HL-60 (cell line): ENCODE results near the gene PNMA8B.

Experiments used
- GABPA ChIP-seq: IDR thresholded peaks from 2 replicates; pipeline ENCODE4 v1.6.1; 2012; ENCODE audit warnings: low read depth
- POLR2AphosphoS5 ChIP-seq: IDR thresholded peaks from 2 replicates; pipeline ENCODE4 v1.6.1; 2012; ENCODE audit warnings: low read depth
- TF ChIP-seq, protein P1 (sequence below): IDR thresholded peaks from one replicate; pipeline ENCODE4 v1.5.1; 2011; ENCODE audit warnings: low read length, control low read depth, inconsistent platforms; ENCODE audit not compliant: insufficient read depth
- TF ChIP-seq, protein P2 (sequence below): IDR thresholded peaks from 2 replicates; pipeline ENCODE4 v1.6.1; 2012; ENCODE audit warnings: low read depth; ENCODE audit not compliant: insufficient replicate concordance

DNA sequence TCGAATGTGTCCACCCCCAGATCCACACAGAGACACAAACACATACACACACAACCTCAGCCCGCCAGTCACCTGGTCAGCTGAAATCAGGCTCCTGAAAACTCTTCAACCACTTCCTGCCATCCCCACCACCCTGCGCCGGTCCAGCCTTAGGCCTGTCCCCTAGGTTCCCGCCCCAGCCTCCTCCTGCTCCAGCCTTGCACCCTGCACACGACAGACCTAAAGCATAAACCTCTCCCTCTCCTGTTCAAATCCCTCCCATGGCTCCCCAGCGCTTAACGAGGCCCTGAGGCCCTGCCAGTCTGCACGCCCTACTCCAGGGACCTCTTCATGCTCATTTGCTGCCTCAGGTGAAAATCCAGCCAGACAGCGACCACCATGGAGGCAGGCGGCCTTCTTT lies 7.1 kb downstream of the PNMA8B start:
- TF ChIP-seq, protein P1, sequence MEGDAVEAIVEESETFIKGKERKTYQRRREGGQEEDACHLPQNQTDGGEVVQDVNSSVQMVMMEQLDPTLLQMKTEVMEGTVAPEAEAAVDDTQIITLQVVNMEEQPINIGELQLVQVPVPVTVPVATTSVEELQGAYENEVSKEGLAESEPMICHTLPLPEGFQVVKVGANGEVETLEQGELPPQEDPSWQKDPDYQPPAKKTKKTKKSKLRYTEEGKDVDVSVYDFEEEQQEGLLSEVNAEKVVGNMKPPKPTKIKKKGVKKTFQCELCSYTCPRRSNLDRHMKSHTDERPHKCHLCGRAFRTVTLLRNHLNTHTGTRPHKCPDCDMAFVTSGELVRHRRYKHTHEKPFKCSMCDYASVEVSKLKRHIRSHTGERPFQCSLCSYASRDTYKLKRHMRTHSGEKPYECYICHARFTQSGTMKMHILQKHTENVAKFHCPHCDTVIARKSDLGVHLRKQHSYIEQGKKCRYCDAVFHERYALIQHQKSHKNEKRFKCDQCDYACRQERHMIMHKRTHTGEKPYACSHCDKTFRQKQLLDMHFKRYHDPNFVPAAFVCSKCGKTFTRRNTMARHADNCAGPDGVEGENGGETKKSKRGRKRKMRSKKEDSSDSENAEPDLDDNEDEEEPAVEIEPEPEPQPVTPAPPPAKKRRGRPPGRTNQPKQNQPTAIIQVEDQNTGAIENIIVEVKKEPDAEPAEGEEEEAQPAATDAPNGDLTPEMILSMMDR = no peak
- TF ChIP-seq GABPA = no peak
- TF ChIP-seq, protein P2, sequence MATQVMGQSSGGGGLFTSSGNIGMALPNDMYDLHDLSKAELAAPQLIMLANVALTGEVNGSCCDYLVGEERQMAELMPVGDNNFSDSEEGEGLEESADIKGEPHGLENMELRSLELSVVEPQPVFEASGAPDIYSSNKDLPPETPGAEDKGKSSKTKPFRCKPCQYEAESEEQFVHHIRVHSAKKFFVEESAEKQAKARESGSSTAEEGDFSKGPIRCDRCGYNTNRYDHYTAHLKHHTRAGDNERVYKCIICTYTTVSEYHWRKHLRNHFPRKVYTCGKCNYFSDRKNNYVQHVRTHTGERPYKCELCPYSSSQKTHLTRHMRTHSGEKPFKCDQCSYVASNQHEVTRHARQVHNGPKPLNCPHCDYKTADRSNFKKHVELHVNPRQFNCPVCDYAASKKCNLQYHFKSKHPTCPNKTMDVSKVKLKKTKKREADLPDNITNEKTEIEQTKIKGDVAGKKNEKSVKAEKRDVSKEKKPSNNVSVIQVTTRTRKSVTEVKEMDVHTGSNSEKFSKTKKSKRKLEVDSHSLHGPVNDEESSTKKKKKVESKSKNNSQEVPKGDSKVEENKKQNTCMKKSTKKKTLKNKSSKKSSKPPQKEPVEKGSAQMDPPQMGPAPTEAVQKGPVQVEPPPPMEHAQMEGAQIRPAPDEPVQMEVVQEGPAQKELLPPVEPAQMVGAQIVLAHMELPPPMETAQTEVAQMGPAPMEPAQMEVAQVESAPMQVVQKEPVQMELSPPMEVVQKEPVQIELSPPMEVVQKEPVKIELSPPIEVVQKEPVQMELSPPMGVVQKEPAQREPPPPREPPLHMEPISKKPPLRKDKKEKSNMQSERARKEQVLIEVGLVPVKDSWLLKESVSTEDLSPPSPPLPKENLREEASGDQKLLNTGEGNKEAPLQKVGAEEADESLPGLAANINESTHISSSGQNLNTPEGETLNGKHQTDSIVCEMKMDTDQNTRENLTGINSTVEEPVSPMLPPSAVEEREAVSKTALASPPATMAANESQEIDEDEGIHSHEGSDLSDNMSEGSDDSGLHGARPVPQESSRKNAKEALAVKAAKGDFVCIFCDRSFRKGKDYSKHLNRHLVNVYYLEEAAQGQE = no peak
- no peak for TF ChIP-seq POLR2AphosphoS5
